GM12801 (cell line): ENCODE data around the gene FIBP.

ENCODE experiments used
- CTCF ChIP-seq: IDR thresholded peaks from one replicate; pipeline ENCODE4 v1.5.1; 2011; ENCODE audit warnings: control low read depth; ENCODE audit not compliant: insufficient read length; ENCODE audit errors: extremely low read depth

Gene FIBP

GRCh38 chr11:65885231-65885630, 3.0 kb downstream of the FIBP start:
- TF ChIP-seq CTCF = no peak

GRCh38 chr11:65884716-65885092, 3.6 kb downstream of the FIBP start:
- TF ChIP-seq CTCF = peak; percentile 97

- TF ChIP-seq CTCF = no peak
Measured at GRCh38 chr11:65883786-65884715, 4.2 kb downstream of the FIBP start.

- no peak for TF ChIP-seq CTCF
Measured at GRCh38 chr11:65883058-65883761, 5.1 kb downstream of the FIBP start.

- TF ChIP-seq CTCF = no peak
Measured at GRCh38 chr11:65882120-65883057, 5.9 kb downstream of the FIBP start.

- TF ChIP-seq CTCF = no peak
Measured at GRCh38 chr11:65880844-65881421, 7.3 kb downstream of the FIBP start.

GRCh38 chr11:65880027-65880426, 8.2 kb downstream of the FIBP start:
- TF ChIP-seq CTCF = no peak
